Measurements from ENCODE around the gene TMEM184A.

TMEM184A gene

GRCh38 chr7:1550005-1550845, 5.8 kb downstream of the TMEM184A start:
- DNase-seq, result no peak

GRCh38 chr7:1549357-1550004, 6.5 kb downstream of the TMEM184A start:
- DNase-seq, result no peak

- DNase-seq, result no peak
Measured at GRCh38 chr7:1548944-1549343, 7.1 kb downstream of the TMEM184A start.

GRCh38 chr7:1548438-1548831, 7.6 kb downstream of the TMEM184A start:
- DNase-seq, result no peak

- DNase-seq, result no peak
Measured at GRCh38 chr7:1547777-1548437, 8.1 kb downstream of the TMEM184A start.

GRCh38 chr7:1546909-1547776, 8.9 kb downstream of the TMEM184A start:
- DNase-seq, result no peak

- no peak for DNase-seq
Measured at GRCh38 chr7:1546274-1546908, 9.6 kb downstream of the TMEM184A start.

GRCh38 chr7:1545417-1546246, 10.4 kb downstream of the TMEM184A start:
- DNase-seq, result no peak

GRCh38 chr7:1544896-1545416, 11.0 kb downstream of the TMEM184A start:
- no peak for DNase-seq

GRCh38 chr7:1544178-1544895, 11.7 kb downstream of the TMEM184A start:
- no peak for DNase-seq

- no peak for DNase-seq
Measured at GRCh38 chr7:1543826-1544177, 12.2 kb downstream of the TMEM184A start.

- no peak for DNase-seq
Measured at GRCh38 chr7:1542841-1543747, 12.9 kb downstream of the TMEM184A start.

- DNase-seq, result no peak
Measured at GRCh38 chr7:1542329-1542728, 13.7 kb downstream of the TMEM184A start.

- no peak for DNase-seq
Measured at GRCh38 chr7:1541431-1542162, 14.4 kb downstream of the TMEM184A start.

GRCh38 chr7:1540776-1541271, 15.2 kb downstream of the TMEM184A start:
- no peak for DNase-seq

- DNase-seq, result no peak
Measured at GRCh38 chr7:1539882-1540775, 15.9 kb downstream of the TMEM184A start.

- DNase-seq, result no peak
Measured at GRCh38 chr7:1539181-1539881, 16.7 kb downstream of the TMEM184A start.

Measured in activated CD4-positive, alpha-beta T cell treated with anti-CD3 and anti-CD28 coated beads for 1 hour (primary cell).